ENCODE results near the gene KCNAB1.

GRCh38 chr3:156388497-156389448, 268.4 kb downstream of the KCNAB1 start:
- no peak for TF ChIP-seq CTCF (conservative IDR thresholded peaks at IDR 0.05)
- TF ChIP-seq EZH2 (IDR thresholded peaks at IDR 0.05; ENCODE audit: low read depth): no peak

Data from PC-9 (cell line).